Measurements from ENCODE around the gene DAZAP1.

Gene DAZAP1

GRCh38 chr19:1407528-1408299 lies at the start of gene DAZAP1:
Gene DAZAP1 (plus strand): TSS chr19:1407586. CDS start chr19:1407774, 188 bp downstream.
- DNase-seq: peak; percentile 39

DNA sequence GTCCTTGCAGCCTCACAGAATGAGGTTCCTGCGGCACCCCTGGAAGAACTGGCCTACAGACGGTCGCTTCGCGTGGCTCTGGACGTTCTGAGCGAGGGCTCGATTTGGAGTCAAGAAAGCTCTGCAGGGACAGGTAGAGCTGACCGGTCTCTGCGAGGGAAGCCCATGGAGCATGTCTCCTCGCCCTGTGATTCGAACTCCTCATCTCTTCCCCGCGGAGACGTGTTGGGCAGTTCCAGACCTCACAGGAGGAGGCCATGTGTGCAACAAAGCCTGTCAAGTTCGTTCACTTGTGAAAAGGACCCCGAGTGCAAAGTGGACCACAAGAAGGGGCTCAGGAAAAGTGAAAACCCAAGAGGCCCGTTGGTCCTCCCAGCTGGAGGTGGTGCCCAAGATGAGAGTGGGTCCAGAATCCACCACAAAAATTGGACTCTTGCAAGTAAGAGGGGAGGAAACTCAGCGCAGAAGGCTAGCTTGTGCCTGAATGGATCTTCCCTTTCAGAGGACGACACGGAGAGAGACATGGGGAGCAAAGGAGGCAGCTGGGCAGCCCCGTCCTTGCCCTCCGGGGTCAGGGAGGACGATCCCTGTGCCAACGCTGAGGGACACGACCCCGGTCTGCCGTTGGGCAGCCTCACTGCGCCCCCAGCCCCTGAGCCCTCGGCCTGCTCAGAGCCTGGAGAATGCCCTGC lies 47.1 kb upstream of the DAZAP1 start:
- DNase-seq: no peak

- DNase-seq: no peak
Measured at GRCh38 chr19:1360818-1361461, 46.4 kb upstream of the DAZAP1 start.

DNA sequence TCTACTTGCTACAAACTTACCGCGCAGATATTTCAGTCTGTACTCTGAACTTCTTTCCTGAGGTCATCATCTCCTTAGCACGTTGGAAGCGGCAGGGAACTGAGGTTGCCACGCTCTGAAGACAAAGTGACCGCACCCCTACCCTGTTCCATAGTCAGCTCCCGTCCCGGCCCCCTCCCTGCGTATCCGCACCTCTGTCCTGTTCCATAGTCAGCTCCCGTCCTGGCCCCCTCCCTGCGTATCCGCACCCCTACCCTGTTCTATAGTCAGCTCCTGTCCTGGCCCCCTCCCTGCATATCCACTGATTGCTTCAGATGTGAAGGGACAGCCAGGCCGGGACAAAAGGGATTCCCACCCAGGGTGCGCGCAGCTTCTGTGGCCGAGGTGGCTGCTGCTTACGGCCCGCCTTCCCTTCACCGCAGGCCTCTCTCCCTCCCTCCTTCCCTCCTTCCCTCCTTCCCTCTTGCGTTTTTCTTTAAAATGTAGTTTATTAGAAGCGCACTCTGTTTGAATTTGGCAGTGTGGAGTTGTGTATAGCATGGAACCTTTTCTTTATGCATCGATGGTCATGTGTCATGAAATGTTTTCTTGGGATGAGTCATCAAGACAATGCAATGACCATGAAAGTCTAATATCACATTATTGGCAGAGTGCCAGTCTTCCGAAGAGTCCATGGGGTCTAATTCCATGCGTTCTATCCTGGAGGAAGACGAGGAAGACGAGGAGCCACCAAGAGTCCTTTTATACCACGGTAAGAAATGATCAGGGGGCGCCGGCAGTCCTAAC lies 45.6 kb upstream of the DAZAP1 start:
- no peak for DNase-seq

DNA sequence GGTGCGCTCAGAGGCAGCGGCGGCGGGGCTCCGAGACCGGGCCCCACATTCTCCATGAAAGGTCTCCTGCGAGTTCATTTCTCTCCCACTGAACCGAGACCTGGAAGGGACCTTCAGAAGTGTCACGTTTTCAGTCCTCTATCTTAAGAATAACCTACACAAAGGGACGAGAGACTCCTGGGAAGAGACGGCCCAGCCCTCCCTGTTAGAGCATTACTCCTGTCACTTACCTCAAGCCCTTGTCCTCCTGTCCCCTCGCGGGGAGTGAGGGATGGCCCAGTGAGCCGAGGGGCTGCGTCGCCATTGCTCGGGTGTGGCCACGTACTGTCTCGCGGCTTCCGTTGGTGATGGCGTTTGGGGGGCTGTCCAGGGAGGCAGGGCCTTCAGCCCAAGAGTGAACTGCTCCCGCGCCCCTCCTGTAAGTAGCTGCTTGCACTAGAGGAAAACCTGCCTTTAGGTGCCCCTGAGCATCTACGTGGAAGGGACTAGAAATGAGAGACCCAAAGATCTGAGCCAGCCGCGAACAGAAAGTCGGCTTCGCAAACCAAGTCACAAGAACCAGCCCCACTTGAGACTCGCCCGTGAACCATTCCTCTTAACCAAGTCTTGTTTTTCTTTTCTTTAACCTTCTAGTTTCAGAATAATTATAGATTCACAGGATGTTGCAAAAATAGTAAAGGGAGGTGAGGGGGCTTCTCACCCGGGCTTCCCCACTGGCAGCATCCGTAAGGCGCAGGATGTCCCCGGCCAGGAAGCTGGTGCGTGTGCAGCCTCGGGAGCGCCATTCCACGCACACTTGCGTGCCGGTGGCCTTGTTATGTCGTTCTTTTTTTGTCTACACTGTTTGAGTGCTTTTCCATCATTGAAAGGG lies 44.8 kb upstream of the DAZAP1 start:
- DNase-seq: no peak

GRCh38 chr19:1363599-1363998 lies 43.8 kb upstream of the DAZAP1 start:
- peak; percentile 34 for DNase-seq

GRCh38 chr19:1364070-1364704 lies 43.2 kb upstream of the DAZAP1 start:
- peak; percentile 32 for DNase-seq

DNA sequence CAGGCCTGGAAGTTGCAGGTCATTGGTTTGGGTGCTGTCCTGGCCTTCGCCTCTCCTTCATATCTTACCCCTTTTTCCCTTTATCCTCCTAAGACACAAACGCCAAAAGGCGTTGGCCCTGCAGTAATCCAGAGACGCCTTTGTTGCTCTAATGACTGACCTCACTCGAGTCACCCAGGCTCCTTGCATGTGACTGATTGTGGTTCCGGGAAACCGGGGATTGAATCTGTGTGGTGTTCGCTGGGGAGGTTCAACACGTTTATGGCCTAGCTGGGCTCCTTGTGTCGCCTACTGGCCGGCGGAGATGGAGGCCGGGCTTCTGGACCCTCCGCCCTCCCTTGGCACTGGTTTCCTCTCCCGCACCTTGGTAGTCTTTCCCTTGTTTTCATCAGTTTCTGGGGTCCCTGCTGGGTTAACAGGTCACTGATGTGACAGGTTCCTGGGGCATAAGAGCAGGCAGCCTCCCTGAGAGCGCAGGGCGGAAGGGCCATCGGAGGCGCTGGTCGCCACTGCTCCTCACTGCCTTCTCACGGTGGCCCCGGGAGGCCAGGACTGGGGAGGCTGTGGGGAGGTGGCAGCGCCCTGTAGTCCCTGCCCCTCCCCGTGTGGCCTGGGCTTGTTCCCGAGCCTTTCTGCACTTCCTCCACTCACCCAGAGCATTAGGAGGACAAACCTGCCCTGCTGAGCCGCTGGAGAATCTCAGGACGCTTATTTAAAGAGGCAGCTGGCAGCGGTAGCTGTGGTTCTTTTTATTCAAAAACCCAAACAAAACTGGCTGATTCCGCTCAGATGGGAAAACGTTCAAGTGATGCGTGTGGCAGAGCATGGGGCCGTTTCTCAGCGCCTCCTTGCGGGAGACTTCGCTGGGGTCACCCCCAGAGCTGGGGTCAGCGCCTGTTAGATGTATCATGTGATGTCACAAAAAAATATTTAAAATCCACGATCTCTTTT lies 41.8 kb upstream of the DAZAP1 start:
- DNase-seq: no peak

DNA sequence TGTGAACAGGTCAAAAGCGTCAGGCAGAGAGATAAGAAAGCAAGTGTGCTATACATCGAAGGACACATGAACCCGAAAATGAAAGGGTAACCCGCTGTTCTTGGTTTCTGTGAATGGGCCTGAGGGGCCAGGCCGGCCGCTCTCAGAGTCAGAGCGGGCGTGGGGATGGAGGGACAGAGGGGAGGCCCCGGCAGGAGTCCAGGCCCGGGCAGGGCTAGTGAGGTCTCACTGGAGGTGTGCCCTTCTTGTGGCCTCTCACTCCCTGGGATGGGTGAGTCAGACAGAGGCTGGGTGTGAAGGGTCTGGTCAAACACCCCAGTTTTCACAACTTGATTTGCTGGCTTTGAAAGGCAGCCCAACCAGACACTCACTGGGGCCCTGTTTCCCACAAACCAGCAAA lies 41.1 kb upstream of the DAZAP1 start:
- no peak for DNase-seq

DNA sequence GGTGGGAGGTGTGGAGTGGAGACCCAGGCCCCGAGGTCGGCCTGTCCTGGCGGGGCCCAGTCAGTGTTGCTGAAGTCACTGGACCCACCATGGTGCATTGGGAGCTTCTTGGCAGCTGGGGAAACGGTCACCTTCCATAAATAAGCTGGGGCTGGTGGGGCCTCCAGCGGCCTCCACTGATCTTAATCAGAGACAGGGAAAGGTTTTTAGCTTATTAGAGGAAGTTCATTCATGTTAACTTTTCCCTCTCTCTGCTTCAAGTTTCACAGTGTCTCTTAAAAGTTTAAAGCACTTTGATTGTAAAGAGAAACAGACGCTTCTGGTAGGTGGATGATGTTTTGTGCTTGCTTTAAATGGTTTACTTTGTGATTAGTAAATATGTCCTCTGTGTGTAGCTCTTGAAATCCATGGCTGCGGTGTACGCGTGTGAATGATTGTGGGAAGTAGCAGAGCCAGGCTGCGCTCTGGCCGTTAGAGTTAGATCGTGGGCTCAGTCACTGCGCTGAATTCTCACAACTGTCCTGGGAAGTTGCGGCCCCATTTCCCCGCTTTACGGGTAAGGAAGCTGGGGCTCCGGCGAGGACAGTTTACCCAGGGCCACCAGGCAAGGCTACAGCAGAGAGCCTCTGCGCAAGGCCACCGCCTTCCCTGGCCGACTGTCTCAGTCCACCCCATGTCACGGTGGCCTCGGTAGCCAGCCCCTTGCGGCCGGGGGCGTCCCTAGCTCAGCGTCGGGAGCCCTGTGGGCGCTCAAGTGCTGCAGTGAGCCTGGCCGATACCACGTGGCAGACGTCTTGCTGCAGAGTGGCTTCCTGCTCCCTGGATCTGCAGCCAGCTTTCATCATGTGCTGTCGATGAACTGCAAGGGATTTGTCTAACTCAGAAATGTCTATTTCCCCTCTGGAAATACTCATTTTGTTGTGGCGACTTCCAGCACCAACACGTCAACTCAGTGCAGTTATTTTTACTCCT lies 40.2 kb upstream of the DAZAP1 start:
- no peak for DNase-seq

GRCh38 chr19:1369214-1369805 lies 38.1 kb upstream of the DAZAP1 start:
- no peak for DNase-seq

DNA sequence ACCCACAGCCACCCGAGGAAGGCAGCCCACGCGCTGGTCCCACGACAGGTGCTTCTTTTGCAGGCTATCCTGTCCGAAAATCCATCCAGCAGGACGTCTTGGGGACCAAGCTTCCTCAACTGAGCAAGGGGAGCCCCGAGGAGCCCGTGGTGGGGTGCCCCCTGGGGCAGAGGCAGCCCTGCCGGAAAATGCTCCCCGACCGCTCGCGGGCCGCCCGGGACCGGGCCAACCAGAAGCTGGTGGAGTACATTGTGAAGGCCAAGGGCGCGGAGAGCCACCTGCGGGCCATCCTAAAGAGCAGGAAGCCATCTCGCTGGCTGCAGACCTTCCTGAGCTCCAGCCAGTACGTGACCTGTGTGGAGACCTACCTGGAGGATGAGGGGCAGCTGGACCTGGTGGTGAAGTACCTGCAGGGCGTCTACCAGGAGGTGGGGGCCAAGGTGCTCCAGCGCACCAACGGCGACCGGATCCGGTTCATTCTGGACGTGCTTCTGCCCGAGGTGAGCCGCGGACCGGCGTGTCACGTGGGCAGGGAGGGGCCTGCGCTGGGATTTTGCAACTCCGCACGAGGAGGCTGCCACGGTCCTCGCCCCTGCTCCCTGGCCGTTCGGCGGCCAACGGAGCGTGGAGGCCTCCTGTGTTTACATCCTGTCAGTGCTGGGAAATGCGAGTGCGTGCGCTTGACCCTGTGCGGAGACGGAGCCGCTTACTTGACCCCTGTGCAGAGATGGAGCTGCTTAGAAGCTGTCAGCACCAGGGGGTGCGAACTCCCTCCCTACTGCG lies 36.6 kb upstream of the DAZAP1 start:
- no peak for DNase-seq

DNA sequence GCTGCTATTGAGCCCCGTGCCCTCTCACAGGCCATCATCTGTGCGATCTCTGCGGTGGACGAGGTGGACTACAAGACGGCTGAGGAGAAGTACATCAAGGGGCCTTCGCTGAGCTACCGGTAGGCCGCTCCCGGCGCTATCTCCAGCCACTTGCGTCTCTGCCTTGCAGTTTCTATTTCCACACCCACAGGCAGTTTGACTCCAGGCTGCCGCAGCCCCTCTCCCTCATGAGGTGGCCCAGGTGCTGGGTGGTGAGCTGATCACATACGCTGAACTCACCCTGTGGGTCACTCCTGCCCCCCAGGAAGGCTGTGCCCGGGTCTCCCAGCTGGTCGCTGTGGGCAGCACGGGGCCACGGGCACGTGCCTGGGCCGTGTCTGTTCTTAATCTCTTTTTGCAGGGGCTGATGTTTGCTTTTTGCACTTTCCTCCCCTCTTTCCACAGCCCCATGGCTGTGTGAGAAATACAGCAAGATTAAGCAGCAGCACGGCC lies 34.3 kb upstream of the DAZAP1 start:
- DNase-seq: no peak

DNA sequence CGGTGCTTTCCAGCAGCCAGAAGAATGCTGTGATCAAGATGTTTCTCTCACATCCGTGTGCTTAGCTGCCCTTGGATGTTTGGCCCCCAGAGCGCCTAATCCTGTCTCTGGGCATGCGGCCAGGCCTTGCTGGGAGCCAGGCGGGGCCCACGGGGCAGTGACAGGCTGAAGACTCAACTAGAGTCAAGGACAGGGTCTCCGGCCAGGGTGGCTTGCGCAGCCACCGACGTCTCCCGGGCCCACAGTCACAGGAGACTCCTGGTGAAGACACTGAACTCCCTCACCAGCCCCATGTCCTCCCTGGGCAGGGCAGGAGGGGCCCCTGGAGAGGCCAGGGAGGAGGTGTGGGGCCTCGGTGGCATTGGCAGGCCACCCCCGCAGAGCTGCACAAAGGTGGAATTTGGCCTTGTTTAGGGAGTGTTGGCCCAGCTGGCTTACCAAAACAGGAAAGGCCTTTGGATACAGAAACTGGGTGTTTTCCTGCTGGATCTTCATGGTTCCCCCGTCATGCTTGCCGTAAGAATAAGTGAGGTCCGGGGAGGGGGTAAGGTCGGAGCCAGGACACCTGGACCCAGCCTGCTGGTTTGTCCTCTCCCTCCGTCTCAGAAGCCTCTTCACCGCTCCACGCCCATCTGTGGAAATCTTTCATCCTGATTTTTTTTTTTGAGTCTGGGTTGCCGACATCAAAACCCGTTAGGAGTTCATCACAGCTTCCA lies 33.7 kb upstream of the DAZAP1 start:
- no peak for DNase-seq

- no peak for DNase-seq
Measured at GRCh38 chr19:1374250-1374577, 33.2 kb upstream of the DAZAP1 start.

DNA sequence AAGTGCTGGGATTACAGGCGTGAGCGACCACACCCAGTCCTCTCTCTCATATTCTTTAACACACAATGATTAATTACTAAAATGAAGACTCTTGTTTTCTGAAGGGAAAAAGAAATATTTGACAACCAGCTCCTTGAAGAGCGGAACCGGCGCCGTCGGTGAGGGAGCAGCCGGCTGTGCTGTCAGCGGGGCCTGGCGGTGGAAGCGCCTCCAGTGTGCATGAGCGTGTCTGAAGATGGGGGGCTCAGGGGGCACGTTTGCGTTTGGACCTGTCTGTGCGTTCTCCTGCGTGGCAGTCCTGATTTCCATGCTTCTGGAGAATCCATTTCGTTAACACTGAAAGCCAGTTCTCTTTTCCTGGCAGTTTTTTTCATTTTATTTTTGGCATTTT lies 31.0 kb upstream of the DAZAP1 start:
- no peak for DNase-seq
